CMK (cell line): ENCODE data around the gene AFF3.
"Not testable (repeated sequence)": the region's sequence is repeated elsewhere in the genome, so short reads cannot be mapped to it uniquely, and the experiment has no call there.

Experiments
- DNase-seq: peaks from one replicate; pipeline ENCODE4 v3.0.0-alpha.2; 2010; ENCODE audit warnings: low read depth

Gene AFF3

DNA sequence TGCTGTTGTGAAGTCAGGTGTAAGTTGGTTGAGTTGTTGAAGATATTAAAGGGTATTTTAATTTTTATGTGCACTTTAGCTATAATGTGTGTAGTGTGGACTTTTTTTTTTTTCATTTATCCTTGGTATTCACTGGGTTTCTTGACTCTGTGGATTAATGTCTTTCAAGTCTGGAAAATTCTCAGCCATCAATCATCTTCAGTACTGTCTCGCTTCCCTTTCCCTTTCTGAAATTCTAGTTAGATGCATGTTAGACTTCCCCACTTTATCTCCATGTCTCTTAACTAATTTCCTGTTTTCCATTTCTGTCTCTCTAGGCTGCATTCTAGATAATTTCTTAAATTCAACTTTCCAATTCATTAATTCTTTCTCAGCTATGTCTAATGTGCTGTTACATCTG is 404.9 kb downstream of the AFF3 start:
- no peak for DNase-seq

GRCh38 chr2:99735753-99736152 is 406.6 kb downstream of the AFF3 start:
- DNase-seq, result no peak

- DNase-seq, result not testable (repeated sequence)
Measured at GRCh38 chr2:99735314-99735713, 407.1 kb downstream of the AFF3 start.

DNA sequence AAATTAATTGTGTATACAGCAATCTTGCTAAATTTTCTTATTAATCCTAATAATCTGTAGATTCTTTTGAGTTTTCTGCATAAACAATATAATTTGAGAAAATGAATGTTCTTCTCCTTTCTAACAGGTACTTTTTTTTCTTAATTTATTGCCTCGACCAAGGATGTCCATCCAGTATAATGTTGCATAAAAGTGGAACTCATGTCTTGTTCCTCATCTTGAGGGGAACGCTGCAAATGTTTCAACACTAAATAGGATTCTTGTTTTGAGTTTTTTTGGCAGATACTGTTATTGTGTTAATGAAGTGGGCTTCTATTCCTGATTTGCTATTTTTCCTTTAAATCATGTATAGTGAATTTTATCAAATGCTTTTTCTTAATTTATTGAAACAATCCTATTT is 408.2 kb downstream of the AFF3 start:
- DNase-seq, result no peak

DNA sequence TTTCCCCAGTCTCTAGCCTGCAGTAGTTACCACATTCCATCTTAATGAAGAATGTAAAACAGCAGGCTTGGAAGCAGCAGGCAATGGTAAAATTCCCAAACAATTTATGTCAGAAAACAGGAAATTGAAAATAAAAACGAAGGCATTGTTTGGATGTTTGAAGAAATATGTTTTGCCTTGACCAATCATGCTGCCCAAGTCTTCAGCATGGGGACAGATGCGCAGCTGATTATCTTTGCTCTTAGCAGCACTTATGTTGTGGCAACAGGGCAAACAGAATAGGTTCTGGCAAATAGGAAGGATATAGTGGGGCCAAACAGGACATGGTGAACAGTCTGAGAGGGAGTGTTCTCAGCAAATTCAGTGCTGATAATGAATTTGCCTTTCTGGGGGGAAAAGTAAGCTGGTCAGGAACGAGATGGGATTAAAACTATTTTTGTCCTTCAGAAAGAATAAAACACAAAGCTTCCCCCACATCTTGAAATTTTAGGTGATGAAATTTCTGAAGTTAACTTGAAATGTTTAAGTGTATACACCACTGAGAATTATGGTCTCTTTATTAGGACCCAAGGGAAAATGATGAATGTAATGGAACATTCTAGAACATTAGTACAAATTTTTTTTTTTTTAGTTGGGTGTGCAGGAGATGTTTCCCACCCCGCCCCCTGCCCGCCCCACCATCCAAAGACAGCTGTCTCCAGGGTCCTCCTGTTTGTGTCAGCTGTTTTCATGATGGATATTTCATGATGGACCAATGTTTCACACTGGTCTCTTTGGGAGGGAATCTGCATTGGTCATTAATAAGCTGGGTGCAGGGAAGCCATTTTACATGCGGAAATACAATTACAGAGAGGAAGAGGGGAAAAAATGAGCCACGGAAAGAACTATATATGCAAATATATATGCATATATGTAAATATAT is 413.0 kb downstream of the AFF3 start:
- no peak for DNase-seq

- no peak for DNase-seq
Measured at GRCh38 chr2:99728166-99728565, 414.2 kb downstream of the AFF3 start.

DNA sequence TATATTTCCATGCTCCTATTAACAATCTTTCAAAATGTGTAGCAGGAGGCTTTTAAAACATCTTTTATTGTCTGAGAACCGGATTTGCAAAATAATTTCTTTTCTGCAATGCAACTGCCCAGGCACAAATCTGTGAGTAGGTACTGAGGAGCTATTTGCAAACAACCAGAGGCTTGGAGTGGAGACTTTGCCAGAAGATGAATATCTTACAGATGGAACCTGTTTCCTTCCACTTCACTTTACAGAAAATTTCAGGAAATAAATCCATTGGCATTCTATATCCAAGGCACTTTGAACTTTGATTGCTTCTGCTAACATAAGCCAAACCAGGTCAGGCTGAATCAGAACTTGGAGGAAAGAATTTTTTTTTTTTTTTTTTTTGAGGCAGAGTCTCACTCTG is 415.2 kb downstream of the AFF3 start:
- DNase-seq, result no peak

- no peak for DNase-seq
Measured at GRCh38 chr2:99726691-99727090, 415.7 kb downstream of the AFF3 start.

DNA sequence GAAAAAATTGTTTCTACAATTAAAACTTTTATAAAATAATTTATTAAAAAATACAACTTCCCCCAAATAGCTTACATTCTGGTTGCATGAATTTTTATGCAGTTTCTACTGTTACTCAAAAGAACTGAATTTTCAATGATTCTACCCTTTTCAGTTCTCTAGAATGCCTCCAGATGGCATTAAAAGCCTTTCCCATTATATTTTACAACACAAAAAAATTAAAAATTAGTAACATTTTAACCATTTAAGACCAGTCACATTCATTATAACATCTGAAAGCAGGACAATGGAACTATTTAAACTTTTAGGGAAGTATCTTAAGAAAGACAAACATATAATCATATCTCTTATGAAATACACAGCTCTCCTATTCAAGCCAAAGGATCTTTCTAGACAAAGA is 416.6 kb downstream of the AFF3 start:
- no peak for DNase-seq

GRCh38 chr2:99722476-99722875 is 419.9 kb downstream of the AFF3 start:
- no peak for DNase-seq

DNA sequence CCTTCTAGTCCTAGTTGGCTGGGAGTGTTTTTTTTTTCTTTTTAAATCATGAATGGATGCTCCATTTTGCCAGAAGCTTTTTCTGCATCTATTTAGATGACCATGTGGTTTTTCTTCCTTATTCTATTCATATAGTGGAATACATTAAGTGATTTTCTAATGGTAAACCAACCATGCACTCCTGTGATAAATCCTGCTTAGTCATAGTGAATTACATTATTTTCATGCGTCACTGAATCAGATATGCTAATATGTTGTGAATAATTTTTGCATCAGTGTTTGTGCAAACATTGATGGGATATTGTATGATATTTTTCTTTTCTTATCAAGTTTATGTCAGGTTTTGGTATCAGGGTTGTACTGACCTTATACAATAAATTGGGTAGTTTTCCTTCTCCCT is 423.3 kb downstream of the AFF3 start:
- DNase-seq, result no peak

DNA sequence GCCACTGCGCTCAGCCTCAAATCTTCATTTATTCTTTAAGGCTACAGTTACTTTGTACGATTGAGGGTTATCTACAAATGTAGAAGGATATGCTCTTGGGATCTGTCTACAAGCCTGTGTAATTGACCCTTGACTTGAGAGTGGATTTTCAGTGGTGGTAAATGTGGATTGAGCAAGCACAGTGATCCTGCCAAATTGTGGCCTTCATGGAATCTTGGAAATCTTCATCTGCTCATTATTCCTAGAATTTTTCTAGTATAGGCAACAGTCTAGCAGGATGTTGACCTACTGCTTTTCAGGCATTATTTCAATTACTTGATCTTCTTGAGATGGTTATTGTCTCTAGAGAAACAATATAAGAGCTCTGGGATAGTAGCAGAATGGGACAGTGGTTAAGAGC is 426.4 kb downstream of the AFF3 start:
- DNase-seq, result no peak

DNA sequence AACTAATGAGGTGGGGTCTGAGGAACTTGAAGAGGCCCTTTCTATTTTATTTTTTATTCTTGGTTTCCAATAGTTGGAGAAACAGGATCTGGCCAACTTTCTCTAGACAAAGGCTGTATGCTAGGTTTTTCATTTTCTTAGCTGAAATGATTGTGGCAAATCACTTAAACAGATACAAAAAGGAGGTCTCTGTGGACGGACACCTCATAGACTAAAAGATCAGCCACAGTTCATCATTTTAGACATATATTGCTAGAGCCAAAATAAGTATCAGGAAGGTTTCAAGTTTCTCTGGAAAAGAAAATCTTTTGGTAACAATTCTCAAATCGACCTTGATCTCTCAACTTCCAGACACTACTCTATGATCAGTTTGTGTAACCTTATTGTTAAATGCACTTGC is 428.0 kb downstream of the AFF3 start:
- no peak for DNase-seq

DNA sequence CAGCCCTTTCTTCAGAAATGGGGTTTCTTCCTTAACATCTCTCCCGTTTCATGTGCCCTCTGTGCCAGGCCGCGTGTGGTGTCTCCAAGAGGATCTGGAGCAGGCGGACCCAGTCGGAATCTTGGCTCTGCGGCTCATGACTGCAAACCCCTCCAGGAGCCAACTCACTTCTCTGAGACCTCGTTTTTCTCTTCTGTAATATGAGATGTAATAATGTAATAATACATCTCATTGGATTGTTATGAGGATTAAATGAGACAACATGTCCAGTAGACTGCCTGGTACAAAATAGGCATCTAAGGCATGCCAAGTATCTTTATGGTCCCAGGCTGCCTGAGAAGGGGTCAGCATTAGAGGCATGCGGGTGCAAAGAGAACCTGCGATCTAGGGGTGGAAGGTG is 431.2 kb downstream of the AFF3 start:
- no peak for DNase-seq

- DNase-seq, result no peak
Measured at GRCh38 chr2:99710721-99711120, 431.7 kb downstream of the AFF3 start.

- no peak for DNase-seq
Measured at GRCh38 chr2:99709229-99709628, 433.2 kb downstream of the AFF3 start.

- no peak for DNase-seq
Measured at GRCh38 chr2:99708231-99708630, 434.2 kb downstream of the AFF3 start.

DNA sequence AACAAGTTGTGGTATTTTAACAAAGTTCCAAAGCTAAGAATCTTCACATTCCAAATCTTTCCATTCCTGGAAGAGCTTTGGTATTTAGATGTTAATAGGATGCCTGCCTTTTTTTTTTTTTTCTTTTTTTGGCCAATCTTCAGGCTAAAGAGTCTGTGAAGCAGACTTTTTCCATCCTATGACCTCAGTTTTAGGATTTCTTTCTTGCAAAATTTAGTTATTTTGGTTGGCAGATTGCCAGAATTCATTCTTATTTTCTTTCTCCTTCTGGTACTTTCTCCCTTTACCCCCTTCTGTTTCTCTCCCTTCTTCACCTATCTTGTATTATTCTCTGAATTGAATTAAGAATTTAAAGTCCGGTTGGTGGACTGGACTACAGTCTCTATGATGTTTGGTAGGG is 434.8 kb downstream of the AFF3 start:
- DNase-seq, result no peak

GRCh38 chr2:99706735-99707134 is 435.7 kb downstream of the AFF3 start:
- DNase-seq, result no peak

GRCh38 chr2:99701503-99701902 is 440.9 kb downstream of the AFF3 start:
- no peak for DNase-seq

DNA sequence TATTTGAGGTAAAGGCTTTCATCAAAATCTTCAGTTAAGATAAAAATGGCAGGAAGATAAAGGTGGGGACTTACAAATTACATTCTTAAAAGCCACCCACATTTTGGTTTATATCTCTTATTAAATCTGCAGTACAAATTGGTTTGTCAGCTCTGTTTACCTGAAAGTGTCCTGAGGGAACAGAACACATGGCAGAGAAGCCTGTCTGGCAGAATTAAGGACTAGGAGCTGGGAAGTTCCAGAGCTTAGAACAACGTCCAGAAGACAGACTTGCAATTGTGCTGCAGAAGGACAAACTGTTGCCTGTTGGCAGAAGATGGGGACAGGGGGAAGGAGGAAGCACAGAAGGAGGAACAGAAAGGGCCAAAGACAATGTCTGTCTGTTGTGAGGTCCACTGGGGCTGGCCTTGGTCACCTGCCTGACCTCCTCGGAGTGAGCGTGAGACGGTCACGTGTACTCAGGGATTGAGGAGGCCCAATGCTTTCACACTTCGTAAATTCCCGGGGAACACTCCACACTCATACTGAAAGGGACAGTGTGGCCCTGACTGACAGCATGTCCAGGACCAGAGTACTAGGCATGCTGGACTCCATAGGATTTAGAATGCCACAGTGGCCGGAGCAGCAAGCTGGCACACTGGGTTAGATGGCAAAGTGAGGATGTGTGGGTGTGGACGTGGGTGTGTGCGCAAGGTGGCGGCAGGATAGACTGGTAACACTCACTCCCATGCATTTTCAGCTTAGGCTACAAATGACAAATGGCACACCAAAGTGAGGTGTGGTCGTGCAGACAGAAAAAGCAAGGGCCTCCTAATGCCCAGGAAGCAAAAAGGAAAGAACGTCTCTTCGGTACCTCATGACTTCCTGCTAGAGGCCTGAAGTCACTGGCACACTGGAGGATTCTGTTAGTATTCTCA is 441.6 kb downstream of the AFF3 start:
- no peak for DNase-seq

DNA sequence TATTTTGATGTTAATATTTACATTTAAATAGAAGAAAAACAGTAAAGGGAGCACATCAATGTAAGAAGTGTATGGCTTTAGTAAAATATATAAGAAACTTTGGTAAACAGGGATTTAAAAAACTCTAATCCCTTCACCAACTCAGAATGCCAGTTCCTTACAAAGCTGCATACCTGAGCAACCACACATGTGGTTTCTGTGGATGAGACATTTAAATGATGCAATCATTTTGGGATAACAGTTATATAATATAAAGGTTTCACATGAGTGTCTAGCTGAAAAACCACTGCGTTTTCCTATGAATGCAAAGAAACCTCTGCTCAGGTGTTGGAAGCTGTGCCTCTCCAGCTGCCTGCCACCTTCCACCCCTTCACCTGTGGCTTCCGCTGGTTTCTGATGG is 443.5 kb downstream of the AFF3 start:
- DNase-seq, result no peak
